RKO (cell line): Measurements from ENCODE around the gene RHOB.
"Not testable (repeated sequence)": the region's sequence is repeated elsewhere in the genome, so short reads cannot be mapped to it uniquely, and the experiment has no call there.

Source experiments
- DNase-seq: peaks from one replicate; pipeline ENCODE4 v3.0.0-alpha.2; 2016; ENCODE audit warnings: low spot score

RHOB gene

GRCh38 chr2:20453087-20453486, 6.2 kb downstream of the RHOB start:
- DNase-seq: no peak

DNA sequence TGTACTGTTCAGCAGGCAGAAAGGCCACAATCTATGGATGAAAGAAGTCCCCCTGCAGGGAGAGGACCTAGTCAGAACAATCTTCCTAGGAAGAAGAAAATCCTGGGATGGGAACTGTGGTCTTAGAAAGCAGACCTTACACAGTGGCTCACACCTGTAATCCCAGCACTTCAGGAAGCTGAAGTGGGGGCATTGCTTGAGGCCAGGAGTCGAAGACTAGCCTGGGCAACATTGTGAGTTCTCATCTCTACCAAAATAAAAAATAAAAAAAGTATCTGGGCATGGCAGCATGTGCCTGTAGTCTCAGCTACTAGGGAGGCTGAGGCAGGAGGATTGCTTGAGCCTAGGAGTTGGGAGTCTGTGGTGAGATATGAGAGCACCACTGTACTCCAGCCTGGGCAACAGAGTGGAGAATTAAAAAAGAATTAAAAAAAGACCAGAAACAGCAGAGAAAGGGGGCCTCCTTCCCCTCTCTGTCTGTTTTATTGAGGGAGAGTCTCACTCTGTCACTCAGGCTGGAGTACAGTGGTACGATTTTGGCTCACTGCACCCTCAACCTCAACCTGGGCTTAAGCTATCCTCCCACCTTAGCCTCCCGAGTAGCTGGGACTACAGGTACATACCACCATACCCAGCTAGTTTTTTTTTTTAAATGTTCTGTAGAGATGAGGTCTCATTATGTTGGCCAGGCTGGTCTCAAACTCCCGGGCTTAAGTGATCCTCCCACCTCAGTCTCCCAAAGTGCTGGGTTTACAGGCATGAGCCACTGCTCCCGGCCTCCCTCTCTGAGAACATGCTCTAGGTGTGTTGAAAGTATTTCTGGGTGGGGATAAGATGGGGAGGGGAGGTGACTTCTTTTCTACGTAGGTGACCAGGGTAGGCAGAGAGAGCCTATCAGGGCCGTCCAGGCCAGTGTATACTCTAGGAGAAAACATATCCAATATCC, 7.4 kb downstream of the RHOB start:
- no peak for DNase-seq

DNA sequence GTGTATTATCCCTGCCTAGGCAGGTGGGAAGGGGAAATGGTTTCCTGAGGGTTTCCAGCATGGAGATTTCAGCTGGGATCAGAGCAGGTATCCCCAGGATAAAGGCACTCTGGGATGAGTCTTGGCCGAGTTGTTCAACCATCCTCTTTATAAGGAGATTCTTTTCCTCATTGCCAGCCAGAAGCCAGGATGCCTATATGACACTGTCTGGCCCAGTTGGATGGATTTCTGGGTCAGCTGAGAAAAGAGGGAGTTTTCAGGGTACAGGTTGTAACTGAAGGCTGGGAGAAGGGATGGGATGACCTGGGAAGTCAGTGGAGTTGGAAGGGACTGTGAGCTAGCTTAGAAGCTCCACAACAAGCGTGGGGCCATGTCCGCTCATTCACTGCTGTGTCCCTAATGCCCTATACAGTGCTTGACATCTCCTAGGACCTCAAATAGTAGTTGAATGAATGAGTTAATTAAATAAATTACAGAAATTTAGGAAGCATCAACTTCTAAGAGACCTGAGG, 8.3 kb downstream of the RHOB start:
- DNase-seq: no peak

DNA sequence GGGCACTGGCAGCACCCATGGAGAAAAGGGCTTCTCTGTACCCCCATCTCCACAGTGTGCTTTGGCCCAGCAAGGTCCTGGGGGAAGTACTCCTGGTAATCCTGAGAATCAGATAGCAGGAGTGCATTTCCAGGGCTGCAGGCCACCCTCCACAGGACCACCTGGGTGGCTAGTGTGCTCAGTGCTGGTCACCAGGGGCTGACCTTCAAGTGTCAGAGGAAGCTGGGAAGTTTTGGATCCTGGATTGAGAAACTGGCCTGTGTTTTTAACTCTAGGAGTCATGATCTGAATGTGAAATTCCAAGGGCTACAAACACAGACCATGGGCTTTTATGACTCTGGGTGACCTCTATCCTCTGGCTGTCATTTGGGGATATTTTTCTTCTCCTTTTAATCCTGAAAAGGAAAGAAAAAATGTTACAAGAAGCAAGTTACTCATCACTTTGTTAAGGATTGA, 9.3 kb downstream of the RHOB start:
- DNase-seq: no peak

DNA sequence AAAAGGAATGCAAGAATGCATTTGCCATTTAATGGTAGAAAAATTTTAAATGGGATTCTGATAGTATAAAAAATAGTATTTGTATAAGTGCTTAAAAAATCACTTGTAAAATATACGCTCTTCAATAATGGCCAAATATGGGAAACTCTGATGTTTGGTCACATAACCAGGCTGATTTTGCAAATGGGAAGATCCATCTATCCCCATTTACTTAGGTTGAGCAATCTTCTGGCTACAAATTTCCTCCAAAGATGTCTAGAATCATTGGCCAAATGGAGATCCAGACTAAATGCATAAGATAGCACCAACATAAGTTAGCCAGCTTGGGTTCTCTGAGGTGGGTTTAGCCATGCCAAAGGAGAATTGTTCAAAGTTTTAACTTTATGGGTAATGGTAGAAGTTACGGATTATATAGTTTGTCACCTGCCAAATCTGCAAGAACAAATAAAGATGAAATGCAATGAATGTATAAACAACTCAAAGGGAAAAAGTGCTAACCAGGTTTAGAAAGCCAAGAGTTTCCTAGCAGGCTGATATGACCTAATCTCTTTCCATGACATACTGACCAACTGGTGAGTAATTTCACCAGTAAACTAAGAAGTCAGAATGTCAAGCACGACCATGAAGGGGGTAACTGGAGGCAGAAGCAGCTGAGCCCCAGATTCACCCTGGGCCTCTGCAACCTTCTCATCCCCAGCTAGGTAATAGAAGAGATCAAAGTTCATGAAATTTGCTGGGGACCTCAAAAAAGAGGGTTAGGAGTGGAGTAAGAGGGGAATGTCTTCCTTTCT, 10.0 kb downstream of the RHOB start:
- no peak for DNase-seq

GRCh38 chr2:20457661-20458630, 11.1 kb downstream of the RHOB start:
- no peak for DNase-seq

- not testable (repeated sequence) for DNase-seq
These were observed 12.0 kb downstream of the RHOB start for GRCh38 chr2:20458737-20459484.

GRCh38 chr2:20465716-20466394, 19.0 kb downstream of the RHOB start:
- no peak for DNase-seq

DNA sequence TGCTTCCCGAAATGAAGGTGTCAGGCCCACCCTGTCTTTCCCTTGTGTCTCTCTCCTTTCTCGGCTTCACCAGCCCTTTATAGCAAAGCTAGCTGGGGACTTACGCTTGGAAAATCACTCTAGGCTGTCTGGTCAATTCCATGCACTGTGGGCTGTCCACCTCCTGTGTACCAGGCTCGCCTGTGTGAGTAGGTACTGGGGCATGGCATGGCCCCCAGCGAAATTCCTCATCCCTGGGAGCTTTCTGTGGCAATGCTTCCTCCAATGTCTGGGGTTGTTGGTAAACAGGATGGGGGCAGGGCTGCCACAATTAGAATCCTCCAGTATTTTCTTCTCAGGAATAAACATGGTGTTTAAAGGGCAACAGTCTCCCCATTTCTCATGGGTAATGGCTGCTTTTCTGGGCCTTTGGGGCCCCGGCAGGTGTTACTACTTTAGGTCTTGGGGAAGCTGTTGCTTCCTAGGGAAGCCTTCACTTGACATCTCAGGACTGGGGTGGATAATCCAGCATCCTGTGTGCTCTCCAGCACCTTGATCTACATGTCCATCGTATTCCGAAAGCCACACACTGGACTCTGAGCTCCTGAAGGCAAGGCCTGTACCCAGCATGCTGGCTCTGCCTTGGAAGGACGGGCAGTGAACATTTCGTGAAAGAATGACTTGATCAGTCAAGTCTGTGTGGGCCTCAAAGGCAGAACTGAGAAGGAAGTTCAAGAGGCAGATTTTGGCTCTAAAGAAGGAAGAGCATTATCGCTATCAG, 21.1 kb downstream of the RHOB start:
- DNase-seq: no peak

GRCh38 chr2:20468549-20469500, 22.0 kb downstream of the RHOB start:
- no peak for DNase-seq

- DNase-seq: no peak
These were observed 22.7 kb downstream of the RHOB start for GRCh38 chr2:20469595-20469994.

DNA sequence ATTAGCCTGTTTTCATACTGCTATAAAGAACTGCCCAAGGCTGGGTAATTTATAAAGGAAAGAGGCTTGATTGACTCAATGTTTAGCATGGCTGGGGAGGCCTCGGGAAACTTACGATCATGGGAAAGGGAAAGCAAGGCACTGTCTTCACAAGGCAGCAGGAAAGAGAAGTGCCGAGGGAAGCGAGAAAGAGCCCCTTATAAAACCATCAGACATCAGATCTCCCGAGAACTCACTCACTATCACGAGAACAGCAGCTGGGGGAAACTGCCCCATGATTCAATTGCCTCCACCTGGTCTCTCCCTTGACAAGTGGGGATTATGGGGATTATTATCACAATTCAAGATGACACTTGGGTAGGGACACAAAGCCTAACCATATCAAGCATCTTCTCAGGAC, 23.3 kb downstream of the RHOB start:
- DNase-seq: no peak

- no peak for DNase-seq
These were observed 24.3 kb downstream of the RHOB start for GRCh38 chr2:20471148-20471547.

- no peak for DNase-seq
These were observed 25.2 kb downstream of the RHOB start for GRCh38 chr2:20471902-20472559.

DNA sequence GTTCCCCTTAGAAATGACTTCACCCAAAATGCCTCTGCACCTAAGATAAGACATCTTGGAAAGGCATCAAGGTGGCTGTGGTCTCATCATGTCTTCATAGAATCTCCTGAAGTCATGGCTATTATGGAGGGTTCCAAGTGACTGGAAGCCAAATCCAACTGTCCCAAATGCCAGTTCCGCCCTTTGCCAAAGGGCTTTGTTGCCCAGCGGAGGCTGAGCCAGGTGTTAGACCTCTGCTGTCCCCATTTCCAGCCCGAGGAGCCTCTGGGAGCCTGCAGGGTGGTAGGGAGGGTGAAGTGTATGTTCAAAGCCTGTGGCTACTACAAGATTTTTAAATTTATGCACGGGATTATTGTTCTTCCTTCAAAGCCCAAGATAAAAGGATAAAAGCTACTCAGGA, 25.7 kb downstream of the RHOB start:
- DNase-seq: no peak

DNA sequence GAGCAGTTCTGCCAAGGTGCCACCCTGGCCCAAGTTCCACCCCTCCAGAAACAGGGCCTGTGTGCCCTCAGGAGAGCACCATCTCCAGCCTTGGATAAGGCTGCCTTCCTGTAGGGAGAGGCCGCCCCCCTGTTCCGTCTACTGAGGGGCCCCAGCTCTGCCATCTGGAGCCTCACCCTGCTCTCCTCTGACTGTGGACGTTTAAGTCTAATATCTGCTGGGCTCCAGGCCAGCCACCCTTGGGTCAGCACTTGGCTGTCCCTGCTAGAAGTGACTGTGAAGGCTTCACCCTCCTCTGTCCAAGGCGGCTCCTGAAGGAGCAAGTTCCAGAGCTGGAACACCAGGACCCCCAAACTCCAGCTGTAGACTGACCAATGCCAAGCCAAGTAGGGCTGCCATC, 26.3 kb downstream of the RHOB start:
- DNase-seq: no peak

- no peak for DNase-seq
These were observed 28.1 kb downstream of the RHOB start for GRCh38 chr2:20474757-20475566.
